ENCODE measurements around the gene CAMTA1. TPM values are rescaled to one million over a fixed set of nuclear protein-coding genes. Genes with fewer than 3 reads are reported as not detected.

The CAMTA1 gene
- polyA plus RNA-seq, 1 of the 3 experiments (the other 2 are of a cell fraction), result 63.1 TPM

DNA sequence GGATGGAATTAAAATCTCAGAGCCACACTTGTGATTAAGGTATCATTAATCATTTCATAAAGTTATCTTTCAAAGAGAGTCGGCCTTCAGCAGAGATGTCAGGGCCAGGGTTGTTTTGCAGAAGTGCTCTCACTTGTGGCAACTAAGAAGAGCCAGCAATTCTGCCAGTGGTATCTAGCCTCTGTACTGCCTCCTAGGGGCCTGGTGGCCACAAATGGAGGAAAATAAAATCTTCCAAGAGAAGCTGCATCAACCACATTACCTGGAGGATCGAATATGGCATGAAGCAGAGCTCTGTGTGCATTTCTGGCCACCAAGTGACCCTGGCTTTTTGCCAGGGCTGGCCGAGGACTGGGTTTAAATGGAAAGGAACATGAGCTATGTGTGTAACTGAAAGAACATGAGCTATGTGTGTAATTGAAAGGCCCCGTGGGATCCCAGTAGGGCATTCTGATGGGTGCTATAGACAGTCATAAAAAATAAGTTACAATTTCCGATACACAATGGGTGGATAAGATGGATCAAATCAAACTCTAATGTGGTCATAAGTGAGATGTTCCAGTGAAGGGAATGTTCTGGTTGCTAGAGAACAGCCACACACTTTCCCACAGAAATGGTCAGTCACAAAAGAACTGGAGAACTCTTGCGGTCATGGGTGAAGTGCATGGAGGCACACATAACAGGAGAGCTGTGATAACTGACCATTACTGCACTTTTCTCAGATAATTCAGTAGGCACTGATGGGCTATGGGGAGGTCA lies 335.8 kb downstream of the CAMTA1 start:
- 77% methylated on average over 6 of the region's 6 CpGs for WGBS (ENCODE audit: low lambda C conversion rate)
- H3K4me2 ChIP-seq, result no peak overlapping the region
- no peak for TF ChIP-seq YY1 (IDR thresholded peaks at IDR 0.05; ENCODE audit: low read depth)
- TF ChIP-seq SMC3 (IDR thresholded peaks at IDR 0.05; ENCODE audit: low read depth, low read length), result no peak
- TF ChIP-seq, protein P1, sequence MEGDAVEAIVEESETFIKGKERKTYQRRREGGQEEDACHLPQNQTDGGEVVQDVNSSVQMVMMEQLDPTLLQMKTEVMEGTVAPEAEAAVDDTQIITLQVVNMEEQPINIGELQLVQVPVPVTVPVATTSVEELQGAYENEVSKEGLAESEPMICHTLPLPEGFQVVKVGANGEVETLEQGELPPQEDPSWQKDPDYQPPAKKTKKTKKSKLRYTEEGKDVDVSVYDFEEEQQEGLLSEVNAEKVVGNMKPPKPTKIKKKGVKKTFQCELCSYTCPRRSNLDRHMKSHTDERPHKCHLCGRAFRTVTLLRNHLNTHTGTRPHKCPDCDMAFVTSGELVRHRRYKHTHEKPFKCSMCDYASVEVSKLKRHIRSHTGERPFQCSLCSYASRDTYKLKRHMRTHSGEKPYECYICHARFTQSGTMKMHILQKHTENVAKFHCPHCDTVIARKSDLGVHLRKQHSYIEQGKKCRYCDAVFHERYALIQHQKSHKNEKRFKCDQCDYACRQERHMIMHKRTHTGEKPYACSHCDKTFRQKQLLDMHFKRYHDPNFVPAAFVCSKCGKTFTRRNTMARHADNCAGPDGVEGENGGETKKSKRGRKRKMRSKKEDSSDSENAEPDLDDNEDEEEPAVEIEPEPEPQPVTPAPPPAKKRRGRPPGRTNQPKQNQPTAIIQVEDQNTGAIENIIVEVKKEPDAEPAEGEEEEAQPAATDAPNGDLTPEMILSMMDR (IDR thresholded peaks at IDR 0.05), result peak; percentile 35
- H3K4me3 ChIP-seq (ENCODE audit: low read depth in 2 of 2, low read length in 1 of 2), result no peak overlapping the region
- ChIA-PET POLR2A (no interaction called here), CTCF (interaction anchor here (1.0 to 1.7 kb wide), 3 partner anchors 10 to 87 kb away, joined by 3 to 4 read pairs (median 3); no protein-coding TSS in a partner anchor)
- H3K27me3 ChIP-seq (ENCODE audit: insufficient read depth), result no peaks in the 10 kb centered on the region
- H2AFZ ChIP-seq (ENCODE audit: low read depth), result no peak overlapping the region
- DNase-seq, result no peak
- no peaks in the 10 kb centered on the region for H3K36me3 ChIP-seq (replicated peaks in 1 of 2; ENCODE audit: control insufficient read depth in 1 of 2, insufficient read depth in 2 of 2, low read length in 1 of 2)
- H3K9me3 ChIP-seq, result no peaks in the 10 kb centered on the region
- no peak overlapping the region for H3K9ac ChIP-seq
- no peak overlapping the region for H3K27ac ChIP-seq (ENCODE audit: low read depth in 2 of 2, low read length in 1 of 2)
- peaks cover 0 to 19% of the 10 kb centered on the region in 2 experiments; a peak in 1 of 4 replicates for H3K4me1 ChIP-seq (ENCODE audit: control insufficient read depth in 1 of 2, insufficient read depth in 2 of 2, low read depth in 1 of 2, low read length in 1 of 2)
- H3F3A ChIP-seq (replicated peaks; ENCODE audit: insufficient read depth), result peaks cover 10% of the 10 kb centered on the region
- H4K20me1 ChIP-seq (ENCODE audit: insufficient read depth), result no peaks in the 10 kb centered on the region
- H3K9me2 ChIP-seq, result no peaks in the 10 kb centered on the region
- no peaks in the 10 kb centered on the region for H3K79me2 ChIP-seq (ENCODE audit: insufficient read depth)

DNA sequence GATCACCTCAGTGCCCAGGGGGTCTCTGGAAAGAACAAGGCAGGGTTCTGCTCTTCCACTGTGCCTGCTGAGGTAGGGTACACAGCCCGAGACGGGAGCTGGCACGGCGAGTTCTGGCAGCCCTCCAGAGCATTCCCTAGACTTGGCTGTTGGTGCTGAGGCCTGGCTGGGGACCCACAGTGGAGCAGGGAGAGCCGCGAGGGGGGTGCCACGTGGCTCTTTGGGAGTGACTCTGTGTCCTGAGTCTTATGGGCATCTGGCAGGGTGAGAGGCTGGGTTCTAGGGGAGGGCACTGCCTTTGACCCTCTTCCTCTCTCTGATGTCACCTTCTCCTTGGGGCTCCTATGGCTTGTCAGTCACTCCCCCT lies 336.4 kb downstream of the CAMTA1 start:
- H3K4me3 ChIP-seq (ENCODE audit: low read depth in 2 of 2, low read length in 1 of 2), result no peak overlapping the region
- no peak for DNase-seq
- peaks cover 0 to 19% of the 10 kb centered on the region in 2 experiments; a peak in 1 of 4 replicates for H3K4me1 ChIP-seq (ENCODE audit: control insufficient read depth in 1 of 2, insufficient read depth in 2 of 2, low read depth in 1 of 2, low read length in 1 of 2)
- ChIA-PET POLR2A (no interaction called here), CTCF (interaction anchor here (1.0 to 1.7 kb wide), 2 partner anchors 11 to 87 kb away, joined by 3 to 4 read pairs; no protein-coding TSS in a partner anchor)
- no peak overlapping the region for H2AFZ ChIP-seq (ENCODE audit: low read depth)
- no peaks in the 10 kb centered on the region for H3K36me3 ChIP-seq (replicated peaks in 1 of 2; ENCODE audit: control insufficient read depth in 1 of 2, insufficient read depth in 2 of 2, low read length in 1 of 2)
- no peak overlapping the region for H3K4me2 ChIP-seq
- H3K9ac ChIP-seq, result no peak overlapping the region
- peaks cover 10% of the 10 kb centered on the region for H3F3A ChIP-seq (replicated peaks; ENCODE audit: insufficient read depth)
- no peaks in the 10 kb centered on the region for H3K79me2 ChIP-seq (ENCODE audit: insufficient read depth)
- no peaks in the 10 kb centered on the region for H3K27me3 ChIP-seq (ENCODE audit: insufficient read depth)
- no peak overlapping the region for H3K27ac ChIP-seq (ENCODE audit: low read depth in 2 of 2, low read length in 1 of 2)
- no peaks in the 10 kb centered on the region for H3K9me2 ChIP-seq
- 40% methylated on average over 2 of the region's 7 CpGs for WGBS (ENCODE audit: low lambda C conversion rate)
- H4K20me1 ChIP-seq (ENCODE audit: insufficient read depth), result no peaks in the 10 kb centered on the region
- no peaks in the 10 kb centered on the region for H3K9me3 ChIP-seq
- TF ChIP-seq RCOR1 (IDR thresholded peaks at IDR 0.05; ENCODE audit: low read length) (no peak), TEAD4 (IDR thresholded peaks at IDR 0.05; ENCODE audit: borderline replicate concordance, insufficient read depth) (no peak), FOSL2 (IDR thresholded peaks at IDR 0.05; ENCODE audit: borderline replicate concordance, low read depth) (no peak), TCF12 (IDR thresholded peaks at IDR 0.05) (no peak), NFIC (IDR thresholded peaks at IDR 0.05; ENCODE audit: borderline replicate concordance) (no peak), EZH2phosphoT487 (IDR thresholded peaks at IDR 0.05; ENCODE audit: borderline replicate concordance, low read depth) (no peak), YY1 (IDR thresholded peaks at IDR 0.05; ENCODE audit: low read depth) (no peak), MEF2A (IDR thresholded peaks at IDR 0.05; ENCODE audit: borderline replicate concordance, low read depth) (no peak), SMC3 (IDR thresholded peaks at IDR 0.05; ENCODE audit: low read depth, low read length) (no peak), JUND (IDR thresholded peaks at IDR 0.05) (no peak), GATA2 (CRISPR knock-in tag; IDR thresholded peaks at IDR 0.05) (no peak), FOXM1 (IDR thresholded peaks at IDR 0.05; ENCODE audit: low read depth) (no peak), POLR2AphosphoS5 (IDR thresholded peaks at IDR 0.05; ENCODE audit: low read depth, low read length) (no peak), RAD21 (IDR thresholded peaks at IDR 0.05; ENCODE audit: low read length) (no peak)
- TF ChIP-seq, protein P2, sequence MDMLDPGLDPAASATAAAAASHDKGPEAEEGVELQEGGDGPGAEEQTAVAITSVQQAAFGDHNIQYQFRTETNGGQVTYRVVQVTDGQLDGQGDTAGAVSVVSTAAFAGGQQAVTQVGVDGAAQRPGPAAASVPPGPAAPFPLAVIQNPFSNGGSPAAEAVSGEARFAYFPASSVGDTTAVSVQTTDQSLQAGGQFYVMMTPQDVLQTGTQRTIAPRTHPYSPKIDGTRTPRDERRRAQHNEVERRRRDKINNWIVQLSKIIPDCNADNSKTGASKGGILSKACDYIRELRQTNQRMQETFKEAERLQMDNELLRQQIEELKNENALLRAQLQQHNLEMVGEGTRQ (IDR thresholded peaks at IDR 0.05; ENCODE audit: borderline replicate concordance, low read depth, low read length), result no peak
- TF ChIP-seq, protein P3, sequence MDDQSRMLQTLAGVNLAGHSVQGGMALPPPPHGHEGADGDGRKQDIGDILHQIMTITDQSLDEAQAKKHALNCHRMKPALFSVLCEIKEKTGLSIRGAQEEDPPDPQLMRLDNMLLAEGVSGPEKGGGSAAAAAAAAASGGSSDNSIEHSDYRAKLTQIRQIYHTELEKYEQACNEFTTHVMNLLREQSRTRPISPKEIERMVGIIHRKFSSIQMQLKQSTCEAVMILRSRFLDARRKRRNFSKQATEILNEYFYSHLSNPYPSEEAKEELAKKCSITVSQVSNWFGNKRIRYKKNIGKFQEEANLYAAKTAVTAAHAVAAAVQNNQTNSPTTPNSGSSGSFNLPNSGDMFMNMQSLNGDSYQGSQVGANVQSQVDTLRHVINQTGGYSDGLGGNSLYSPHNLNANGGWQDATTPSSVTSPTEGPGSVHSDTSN (IDR thresholded peaks at IDR 0.05), result no peak
- TF ChIP-seq, protein P4, sequence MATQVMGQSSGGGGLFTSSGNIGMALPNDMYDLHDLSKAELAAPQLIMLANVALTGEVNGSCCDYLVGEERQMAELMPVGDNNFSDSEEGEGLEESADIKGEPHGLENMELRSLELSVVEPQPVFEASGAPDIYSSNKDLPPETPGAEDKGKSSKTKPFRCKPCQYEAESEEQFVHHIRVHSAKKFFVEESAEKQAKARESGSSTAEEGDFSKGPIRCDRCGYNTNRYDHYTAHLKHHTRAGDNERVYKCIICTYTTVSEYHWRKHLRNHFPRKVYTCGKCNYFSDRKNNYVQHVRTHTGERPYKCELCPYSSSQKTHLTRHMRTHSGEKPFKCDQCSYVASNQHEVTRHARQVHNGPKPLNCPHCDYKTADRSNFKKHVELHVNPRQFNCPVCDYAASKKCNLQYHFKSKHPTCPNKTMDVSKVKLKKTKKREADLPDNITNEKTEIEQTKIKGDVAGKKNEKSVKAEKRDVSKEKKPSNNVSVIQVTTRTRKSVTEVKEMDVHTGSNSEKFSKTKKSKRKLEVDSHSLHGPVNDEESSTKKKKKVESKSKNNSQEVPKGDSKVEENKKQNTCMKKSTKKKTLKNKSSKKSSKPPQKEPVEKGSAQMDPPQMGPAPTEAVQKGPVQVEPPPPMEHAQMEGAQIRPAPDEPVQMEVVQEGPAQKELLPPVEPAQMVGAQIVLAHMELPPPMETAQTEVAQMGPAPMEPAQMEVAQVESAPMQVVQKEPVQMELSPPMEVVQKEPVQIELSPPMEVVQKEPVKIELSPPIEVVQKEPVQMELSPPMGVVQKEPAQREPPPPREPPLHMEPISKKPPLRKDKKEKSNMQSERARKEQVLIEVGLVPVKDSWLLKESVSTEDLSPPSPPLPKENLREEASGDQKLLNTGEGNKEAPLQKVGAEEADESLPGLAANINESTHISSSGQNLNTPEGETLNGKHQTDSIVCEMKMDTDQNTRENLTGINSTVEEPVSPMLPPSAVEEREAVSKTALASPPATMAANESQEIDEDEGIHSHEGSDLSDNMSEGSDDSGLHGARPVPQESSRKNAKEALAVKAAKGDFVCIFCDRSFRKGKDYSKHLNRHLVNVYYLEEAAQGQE (IDR thresholded peaks at IDR 0.05; ENCODE audit: low read depth, low read length), result no peak
